ENCODE results near the gene USH2A.
A peak's percentile ranks its signal among the peaks of the same experiment; 100 is the strongest.

The USH2A gene

GRCh38 chr1:215710899-215711225 lies 712.4 kb downstream of the USH2A start:
- no peak for DNase-seq (ENCODE audit: low spot score)

GRCh38 chr1:215710036-215710898 lies 713.0 kb downstream of the USH2A start:
- peak; percentile 28 for DNase-seq (ENCODE audit: low spot score)

- DNase-seq (ENCODE audit: low spot score) = peak; percentile 16
Measured at GRCh38 chr1:215704089-215704860, 719.0 kb downstream of the USH2A start.

GRCh38 chr1:215682232-215682631 lies 741.0 kb downstream of the USH2A start:
- DNase-seq (ENCODE audit: low spot score) = no peak

- DNase-seq (ENCODE audit: low spot score) = no peak
Measured at GRCh38 chr1:215681041-215681440, 742.2 kb downstream of the USH2A start.

GRCh38 chr1:215679231-215679630 lies 744.0 kb downstream of the USH2A start:
- DNase-seq (ENCODE audit: low spot score) = no peak

GRCh38 chr1:215677112-215677511 lies 746.1 kb downstream of the USH2A start:
- no peak for DNase-seq (ENCODE audit: low spot score)

- DNase-seq (ENCODE audit: low spot score) = no peak
Measured at GRCh38 chr1:215673943-215674342, 749.3 kb downstream of the USH2A start.

- DNase-seq (ENCODE audit: low spot score) = no peak
Measured at GRCh38 chr1:215672482-215672881, 750.8 kb downstream of the USH2A start.

GRCh38 chr1:215669806-215670491 lies 753.3 kb downstream of the USH2A start:
- DNase-seq (ENCODE audit: low spot score) = no peak

- DNase-seq (ENCODE audit: low spot score) = no peak
Measured at GRCh38 chr1:215667761-215668160, 755.5 kb downstream of the USH2A start.

GRCh38 chr1:215665215-215665614 lies 758.0 kb downstream of the USH2A start:
- no peak for DNase-seq (ENCODE audit: low spot score)

GRCh38 chr1:215661033-215661432 lies 762.2 kb downstream of the USH2A start:
- no peak for DNase-seq (ENCODE audit: low spot score)

GRCh38 chr1:215660259-215660658 lies 763.0 kb downstream of the USH2A start:
- DNase-seq (ENCODE audit: low spot score) = no peak

GRCh38 chr1:215657047-215657446 lies 766.2 kb downstream of the USH2A start:
- no peak for DNase-seq (ENCODE audit: low spot score)

- DNase-seq (ENCODE audit: low spot score) = no peak
Measured at GRCh38 chr1:215652371-215652770, 770.9 kb downstream of the USH2A start.

- no peak for DNase-seq (ENCODE audit: low spot score)
Measured at GRCh38 chr1:215651867-215652266, 771.4 kb downstream of the USH2A start.

- no peak for DNase-seq (ENCODE audit: low spot score)
Measured at GRCh38 chr1:215650446-215651149, 772.6 kb downstream of the USH2A start.

GRCh38 chr1:215648957-215649356 lies 774.3 kb downstream of the USH2A start:
- no peak for DNase-seq (ENCODE audit: low spot score)

- no peak for DNase-seq (ENCODE audit: low spot score)
Measured at GRCh38 chr1:215647738-215648137, 775.5 kb downstream of the USH2A start.

- DNase-seq (ENCODE audit: low spot score) = no peak
Measured at GRCh38 chr1:215645861-215646260, 777.4 kb downstream of the USH2A start.

- no peak for DNase-seq (ENCODE audit: low spot score)
Measured at GRCh38 chr1:215645182-215645581, 778.1 kb downstream of the USH2A start.

Measured in AG08395 (cell line).